ENCODE data around the gene DPCD. TPM values are rescaled to one million over a fixed set of nuclear protein-coding genes. Genes with fewer than 3 reads are reported as not detected.

DPCD gene
- total RNA-seq, 4 donors from 2014 or later, result 8.2 to 15.7 (median 13.5) TPM; not detected in 1

DNA sequence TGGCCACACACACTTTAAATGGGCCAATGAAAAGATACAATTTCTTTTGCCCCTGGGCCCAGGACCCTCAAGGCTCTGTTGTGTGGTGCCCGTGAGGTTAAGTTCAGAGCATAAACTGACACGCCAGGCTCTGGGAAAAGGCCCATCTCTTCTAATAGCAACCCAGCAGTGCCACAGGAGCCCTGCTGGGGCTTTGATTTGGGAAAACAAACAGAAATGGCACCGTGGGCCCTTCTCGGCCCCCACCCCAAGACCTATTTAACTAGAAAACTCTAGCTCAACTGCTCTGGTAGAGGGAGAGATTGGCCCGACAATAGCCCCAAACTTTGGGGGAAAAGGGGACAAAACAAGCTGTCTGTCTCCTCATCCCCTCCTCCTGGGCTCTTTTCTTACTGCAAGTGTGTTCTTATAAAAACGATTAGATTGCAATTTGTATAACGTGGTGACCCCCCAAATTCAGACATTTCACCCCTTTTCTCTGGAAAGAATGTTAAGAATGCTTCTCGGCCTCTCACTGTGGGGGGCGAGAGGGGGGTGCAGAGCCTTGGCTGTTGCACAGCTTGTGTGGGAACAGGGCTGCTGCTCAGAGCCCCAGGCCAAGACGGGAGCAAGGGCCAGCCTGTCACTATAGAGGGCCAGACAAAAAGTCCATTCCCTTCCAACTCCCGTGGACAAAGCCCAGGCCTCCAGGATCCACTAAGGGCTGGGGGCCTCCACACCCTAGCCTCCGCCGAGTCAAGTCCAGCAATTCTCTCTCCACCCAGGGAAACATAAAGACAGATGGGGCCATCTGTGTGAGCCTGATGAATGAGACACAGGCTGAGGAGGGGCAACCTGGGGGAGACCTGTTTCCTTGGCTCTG is 26.8 kb downstream of the DPCD start:
- 89% methylated on average over 13 of the region's 13 CpGs; no CpG with 5 or more reads in 1 of the 2 donors for WGBS, 2 donors (ENCODE audit: low coverage in 1 of 2)
- Histone ChIP-seq H3K4me3 (no peak overlapping the region), H3K27me3 (no peaks in the 10 kb centered on the region), H3K27ac (no peak overlapping the region), H3K9me3 (no peaks in the 10 kb centered on the region), H3K36me3 (peaks cover 0 to 15% (median 8%) of the 10 kb centered on the region in 4 donors), H3K4me1 (no peaks in the 10 kb centered on the region)
- no peak for DNase-seq
- intact Hi-C loops (cut with DNase I; ENCODE audit: low total_unique reads) (no loop called here), in situ Hi-C loops (cut with MboI; ENCODE audit: low pct_ligation_motif_present in 1 of 4, low pct_unique_long_range_greater_than_20kb in 1 of 4, low sequenced_read_pairs in 3 of 4) (no loop called here)
- TF ChIP-seq, protein P1, sequence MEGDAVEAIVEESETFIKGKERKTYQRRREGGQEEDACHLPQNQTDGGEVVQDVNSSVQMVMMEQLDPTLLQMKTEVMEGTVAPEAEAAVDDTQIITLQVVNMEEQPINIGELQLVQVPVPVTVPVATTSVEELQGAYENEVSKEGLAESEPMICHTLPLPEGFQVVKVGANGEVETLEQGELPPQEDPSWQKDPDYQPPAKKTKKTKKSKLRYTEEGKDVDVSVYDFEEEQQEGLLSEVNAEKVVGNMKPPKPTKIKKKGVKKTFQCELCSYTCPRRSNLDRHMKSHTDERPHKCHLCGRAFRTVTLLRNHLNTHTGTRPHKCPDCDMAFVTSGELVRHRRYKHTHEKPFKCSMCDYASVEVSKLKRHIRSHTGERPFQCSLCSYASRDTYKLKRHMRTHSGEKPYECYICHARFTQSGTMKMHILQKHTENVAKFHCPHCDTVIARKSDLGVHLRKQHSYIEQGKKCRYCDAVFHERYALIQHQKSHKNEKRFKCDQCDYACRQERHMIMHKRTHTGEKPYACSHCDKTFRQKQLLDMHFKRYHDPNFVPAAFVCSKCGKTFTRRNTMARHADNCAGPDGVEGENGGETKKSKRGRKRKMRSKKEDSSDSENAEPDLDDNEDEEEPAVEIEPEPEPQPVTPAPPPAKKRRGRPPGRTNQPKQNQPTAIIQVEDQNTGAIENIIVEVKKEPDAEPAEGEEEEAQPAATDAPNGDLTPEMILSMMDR (IDR thresholded peaks at IDR 0.05), result no peak
- no peak for TF ChIP-seq POLR2AphosphoS5 (IDR thresholded peaks at IDR 0.05)
- no peak for TF ChIP-seq POLR2A (IDR thresholded peaks at IDR 0.05)
- TF ChIP-seq EP300 (IDR thresholded peaks at IDR 0.05; ENCODE audit: low read depth), result no peak

GRCh38 chr10:101615525-101616116 is 27.5 kb downstream of the DPCD start:
- Histone ChIP-seq H3K4me1 (no peaks in the 10 kb centered on the region), H3K9me3 (no peaks in the 10 kb centered on the region), H3K27ac (no peak overlapping the region), H3K27me3 (no peaks in the 10 kb centered on the region), H3K4me3 (no peak overlapping the region), H3K36me3 (peaks cover 0 to 15% (median 4%) of the 10 kb centered on the region in 4 donors)
- in situ Hi-C loops (cut with MboI; ENCODE audit: low pct_ligation_motif_present in 1 of 4, low pct_unique_long_range_greater_than_20kb in 1 of 4, low sequenced_read_pairs in 3 of 4), result no loop called here
- 88% methylated on average over 4 of the region's 5 CpGs; no CpG with 5 or more reads in 1 of the 2 donors for WGBS, 2 donors (ENCODE audit: low coverage in 1 of 2)
- DNase-seq, result no peak
- intact Hi-C loops (cut with DNase I; ENCODE audit: low total_unique reads), result no loop called here
- TF ChIP-seq POLR2A (IDR thresholded peaks at IDR 0.05), result no peak
- TF ChIP-seq, protein P1 (IDR thresholded peaks at IDR 0.05), result no peak
- no peak for TF ChIP-seq EP300 (IDR thresholded peaks at IDR 0.05; ENCODE audit: low read depth)
- TF ChIP-seq POLR2AphosphoS5 (IDR thresholded peaks at IDR 0.05), result no peak

- Histone ChIP-seq H3K27me3 (no peaks in the 10 kb centered on the region), H3K9me3 (no peaks in the 10 kb centered on the region), H3K27ac (no peak overlapping the region), H3K4me1 (no peaks in the 10 kb centered on the region), H3K4me3 (no peak overlapping the region), H3K36me3 (peaks cover 0 to 7% (median 1%) of the 10 kb centered on the region in 4 donors)
- in situ Hi-C loops (cut with MboI; ENCODE audit: low pct_ligation_motif_present in 1 of 4, low pct_unique_long_range_greater_than_20kb in 1 of 4, low sequenced_read_pairs in 3 of 4), result no loop called here
- no peak for DNase-seq
- intact Hi-C loops (cut with DNase I; ENCODE audit: low total_unique reads), result no loop called here
- TF ChIP-seq, protein P1 (IDR thresholded peaks at IDR 0.05), result no peak
- TF ChIP-seq POLR2A (IDR thresholded peaks at IDR 0.05), result no peak
- no peak for TF ChIP-seq EP300 (IDR thresholded peaks at IDR 0.05; ENCODE audit: low read depth)
- TF ChIP-seq POLR2AphosphoS5 (IDR thresholded peaks at IDR 0.05), result no peak
- 86 to 88% methylated on average over 7 to 9 of the region's 9 CpGs for WGBS, 2 donors (ENCODE audit: low coverage in 1 of 2)
Observed at GRCh38 chr10:101616415-101617101, 28.4 kb downstream of the DPCD start.
